GM12864 (cell line): ENCODE results near the gene ANKS1B.

Experiments
- DNase-seq: peaks from one replicate; pipeline ENCODE4 v3.0.0-alpha.2; 2011; ENCODE audit warnings: low read depth
- H3K4me3 ChIP-seq: 2 replicates; pipeline ENCODE4 v1.5.1; 2011; ENCODE audit warnings: mild to moderate bottlenecking, low read depth, low read length, control low read depth
- CTCF ChIP-seq: IDR thresholded peaks from 2 replicates; pipeline ENCODE4 v1.5.1; 2011; ENCODE audit warnings: low read depth, mild to moderate bottlenecking, moderate library complexity, low read length, control low read depth, inconsistent platforms; ENCODE audit errors: missing control alignments

The ANKS1B gene

DNA sequence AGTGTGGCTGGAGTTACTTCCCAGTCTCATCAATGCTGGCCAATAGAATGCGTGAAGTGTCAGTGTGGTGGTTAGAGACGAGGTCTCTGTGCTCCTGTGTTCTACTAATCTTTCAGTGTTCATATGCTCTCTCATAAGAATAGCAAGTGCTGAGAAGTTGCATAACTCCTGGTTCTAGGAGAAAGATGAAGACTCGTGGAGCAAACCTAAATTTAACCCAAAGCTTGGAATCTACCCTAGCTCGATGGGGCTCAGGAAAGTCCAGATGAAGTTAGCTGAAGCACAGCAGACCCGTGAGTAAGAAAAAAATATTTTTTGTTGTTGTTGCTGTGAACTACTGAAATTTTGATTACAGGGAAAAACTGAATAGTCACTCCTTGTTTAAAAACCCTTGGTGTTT, 927.1 kb downstream of the ANKS1B start:
- DNase-seq: no peak
- no peak overlapping the region for H3K4me3 ChIP-seq
- TF ChIP-seq CTCF: no peak

GRCh38 chr12:99056186-99056585, 928.5 kb downstream of the ANKS1B start:
- TF ChIP-seq CTCF: no peak
- no peak overlapping the region for H3K4me3 ChIP-seq
- no peak for DNase-seq

DNA sequence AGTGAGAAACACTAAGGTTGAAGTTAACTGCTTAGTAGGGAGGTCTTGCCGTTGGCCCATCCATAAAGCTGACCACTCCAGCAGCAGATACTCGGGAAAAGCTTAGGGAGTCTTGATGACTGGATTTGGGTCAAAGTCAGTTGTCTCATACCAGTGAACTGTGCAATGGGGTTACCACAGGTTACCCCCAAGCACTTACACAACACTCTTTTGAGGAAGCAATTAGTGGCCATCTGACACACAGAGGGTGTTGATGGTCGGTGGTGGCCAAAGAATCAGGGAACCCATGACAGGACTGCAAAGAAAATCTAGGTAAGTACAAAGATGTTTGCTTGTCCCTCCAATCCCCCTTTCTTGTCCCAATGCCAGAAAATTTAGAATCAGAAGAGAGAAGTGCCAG, 929.4 kb downstream of the ANKS1B start:
- no peak overlapping the region for H3K4me3 ChIP-seq
- TF ChIP-seq CTCF: no peak
- no peak for DNase-seq

- no peak overlapping the region for H3K4me3 ChIP-seq
- no peak for DNase-seq
- TF ChIP-seq CTCF: no peak
These were observed 930.1 kb downstream of the ANKS1B start for GRCh38 chr12:99054601-99055128.

GRCh38 chr12:99053616-99054362, 930.9 kb downstream of the ANKS1B start:
- DNase-seq: no peak
- no peak for TF ChIP-seq CTCF
- H3K4me3 ChIP-seq: no peak overlapping the region

DNA sequence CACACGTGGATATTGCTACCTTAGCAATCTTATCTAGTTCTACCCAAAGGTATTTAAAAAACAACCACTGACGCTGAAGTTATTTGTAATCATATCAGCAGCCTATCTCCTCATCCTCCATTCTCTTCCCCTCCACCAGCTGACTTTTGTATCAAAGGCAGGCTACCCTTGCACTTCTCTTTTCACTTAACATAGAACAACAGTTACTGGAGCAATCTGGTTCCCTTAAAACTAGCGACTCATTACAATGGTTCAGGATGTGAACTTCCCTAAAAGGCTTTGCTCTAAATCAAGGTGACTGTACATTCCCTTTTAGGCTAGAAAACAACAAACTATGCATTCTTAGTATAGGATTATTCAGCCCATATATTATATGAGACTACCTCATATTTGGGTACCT, 935.0 kb downstream of the ANKS1B start:
- H3K4me3 ChIP-seq: no peak overlapping the region
- no peak for TF ChIP-seq CTCF

DNA sequence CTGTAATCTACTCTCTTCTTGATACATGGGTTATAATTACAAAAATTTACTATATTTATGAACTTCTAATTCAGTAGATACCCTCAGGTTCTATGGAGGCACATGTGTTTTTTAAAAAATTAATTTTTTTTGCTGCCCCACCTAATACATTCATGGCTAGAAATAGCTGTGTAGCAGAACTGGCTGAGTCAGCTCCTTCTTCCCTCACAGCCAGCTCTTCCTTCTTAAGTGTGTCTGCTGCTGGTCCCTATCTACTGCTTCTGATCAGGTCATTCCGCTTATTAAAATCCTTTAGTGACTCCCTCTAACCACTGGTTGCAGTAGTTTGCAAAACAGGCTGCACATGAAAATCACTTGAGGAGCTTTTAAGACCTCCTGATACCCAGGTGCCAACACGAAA, 939.6 kb downstream of the ANKS1B start:
- no peak for TF ChIP-seq CTCF
- no peak for DNase-seq
- H3K4me3 ChIP-seq: no peak overlapping the region

More for the DNA sequence above, 935.0 kb downstream of the ANKS1B start:
- no peak for DNase-seq
